GM21619 (cell line): Measurements from ENCODE around the gene HES4.

Experiments
- ATAC-seq: cut with Tn5 transposase; IDR thresholded peaks from one replicate; pipeline ENCODE4 v1.9.1; 2021; ENCODE audit not compliant: unreplicated experiment

Gene HES4, protein sequence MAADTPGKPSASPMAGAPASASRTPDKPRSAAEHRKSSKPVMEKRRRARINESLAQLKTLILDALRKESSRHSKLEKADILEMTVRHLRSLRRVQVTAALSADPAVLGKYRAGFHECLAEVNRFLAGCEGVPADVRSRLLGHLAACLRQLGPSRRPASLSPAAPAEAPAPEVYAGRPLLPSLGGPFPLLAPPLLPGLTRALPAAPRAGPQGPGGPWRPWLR

DNA sequence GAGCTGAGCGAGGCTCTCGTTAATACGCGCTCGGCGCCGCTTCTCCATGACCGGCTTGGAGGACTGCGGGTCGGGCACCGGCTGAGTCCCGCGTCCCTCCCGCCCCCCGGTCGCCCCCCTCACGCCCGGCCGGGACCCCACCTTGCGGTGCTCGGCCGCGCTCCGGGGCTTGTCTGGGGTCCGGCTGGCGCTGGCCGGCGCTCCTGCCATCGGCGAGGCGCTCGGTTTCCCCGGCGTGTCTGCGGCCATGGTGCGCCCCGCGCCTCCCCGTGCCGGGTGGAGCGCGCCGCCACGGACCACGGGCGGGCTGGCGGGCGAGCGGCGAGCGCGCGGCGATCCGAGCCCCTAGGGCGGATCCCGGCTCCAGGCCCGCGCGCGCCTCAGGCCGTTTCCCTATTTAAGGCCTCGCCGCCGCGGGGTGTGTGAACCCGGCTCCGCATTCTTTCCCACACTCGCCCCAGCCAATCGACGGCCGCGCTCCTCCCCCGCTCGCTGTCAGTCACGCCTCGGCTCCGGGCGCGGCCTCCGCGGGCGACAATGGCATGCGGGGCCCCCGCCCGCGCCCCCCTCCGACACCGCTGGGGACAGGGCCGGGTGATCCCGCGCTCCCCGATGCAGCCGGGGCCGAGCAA is at the start of gene HES4:
HES4 (minus strand) TSS at position 373 of the 632 bp plus-strand sequence; CDS start at position 249, 124 bp downstream.
- no peak for ATAC-seq

DNA sequence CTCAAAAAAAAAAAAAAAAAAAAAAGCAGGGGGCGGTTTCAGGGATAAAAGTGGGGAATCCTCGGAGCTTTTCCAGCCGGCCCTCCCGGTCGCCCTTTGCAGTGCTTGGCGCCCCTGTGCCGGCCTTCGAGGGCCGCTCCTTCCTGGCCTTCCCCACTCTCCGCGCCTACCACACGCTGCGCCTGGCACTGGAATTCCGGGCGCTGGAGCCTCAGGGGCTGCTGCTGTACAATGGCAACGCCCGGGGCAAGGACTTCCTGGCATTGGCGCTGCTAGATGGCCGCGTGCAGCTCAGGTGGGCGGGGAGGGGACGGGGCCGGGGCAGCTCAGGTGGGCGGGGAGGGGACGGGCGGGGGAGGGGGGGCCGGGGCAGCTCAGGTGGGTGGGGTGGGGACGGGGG is 48.9 kb upstream of the HES4 start:
- no peak for ATAC-seq

DNA sequence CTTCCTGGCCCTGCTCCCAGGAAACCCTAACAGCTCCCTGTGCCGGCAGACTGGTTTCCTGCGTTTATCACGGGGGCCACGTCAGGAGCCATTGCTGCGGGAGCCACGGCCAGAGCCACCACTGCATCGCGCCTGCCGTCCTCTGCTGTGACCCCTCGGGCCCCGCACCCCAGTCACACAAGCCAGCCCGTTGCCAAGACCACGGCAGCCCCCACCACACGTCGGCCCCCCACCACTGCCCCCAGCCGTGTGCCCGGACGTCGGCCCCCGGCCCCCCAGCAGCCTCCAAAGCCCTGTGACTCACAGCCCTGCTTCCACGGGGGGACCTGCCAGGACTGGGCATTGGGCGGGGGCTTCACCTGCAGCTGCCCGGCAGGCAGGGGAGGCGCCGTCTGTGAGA is 48.1 kb upstream of the HES4 start:
- ATAC-seq: no peak

DNA sequence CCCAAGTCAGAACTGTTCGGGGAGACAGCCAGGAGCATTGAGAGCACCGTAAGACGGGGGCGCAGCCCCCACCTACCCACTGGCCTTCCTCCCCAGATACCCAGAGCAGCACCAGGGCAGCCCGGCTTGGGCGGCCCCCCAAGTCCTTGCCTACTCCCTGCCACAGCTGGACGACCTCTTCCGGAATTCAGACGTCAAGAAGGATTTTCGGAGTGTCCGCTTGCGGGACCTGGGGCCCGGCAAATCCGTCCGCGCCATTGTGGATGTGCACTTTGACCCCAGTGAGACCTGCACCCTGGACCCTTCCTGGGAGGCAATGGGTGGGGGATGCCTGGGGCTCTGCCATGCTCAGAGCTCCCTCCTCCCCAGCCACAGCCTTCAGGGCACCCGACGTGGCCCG is 47.5 kb upstream of the HES4 start:
- no peak for ATAC-seq

DNA sequence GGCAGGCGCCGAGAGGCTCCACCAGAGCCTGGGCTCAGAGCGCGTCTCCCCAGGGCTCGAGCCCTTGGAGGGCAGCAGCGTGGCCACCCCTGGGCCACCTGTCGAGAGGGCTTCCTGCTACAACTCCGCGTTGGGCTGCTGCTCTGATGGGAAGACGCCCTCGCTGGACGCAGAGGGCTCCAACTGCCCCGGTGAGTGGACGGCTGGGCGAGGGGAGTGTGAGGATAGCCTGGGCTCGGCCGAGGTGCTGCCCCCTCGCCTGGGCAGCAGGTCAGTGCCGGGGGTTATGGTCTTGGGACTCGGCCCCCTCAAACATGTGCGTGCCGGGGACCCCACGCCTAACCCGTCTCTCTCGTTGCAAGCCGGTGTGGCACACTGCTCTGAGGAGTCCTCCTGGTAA is 46.9 kb upstream of the HES4 start:
- no peak for ATAC-seq

DNA sequence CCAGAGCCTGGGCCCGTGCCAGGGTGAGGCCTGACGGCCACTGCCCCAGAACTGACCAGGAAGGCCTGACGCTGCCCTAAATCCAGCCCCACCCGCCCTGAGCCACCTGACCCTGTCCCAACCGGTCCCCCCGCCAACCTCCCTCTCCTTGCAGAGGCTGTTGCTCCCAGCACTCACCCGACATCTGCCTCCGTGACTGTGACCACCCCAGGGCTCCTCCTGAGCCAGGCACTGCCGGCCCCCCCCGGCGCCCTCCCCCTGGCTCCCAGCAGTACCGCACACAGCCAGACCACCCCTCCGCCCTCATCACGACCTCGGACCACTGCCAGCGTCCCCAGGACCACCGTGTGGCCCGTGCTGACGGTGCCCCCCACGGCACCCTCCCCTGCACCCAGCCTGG is 46.3 kb upstream of the HES4 start:
- ATAC-seq: no peak

DNA sequence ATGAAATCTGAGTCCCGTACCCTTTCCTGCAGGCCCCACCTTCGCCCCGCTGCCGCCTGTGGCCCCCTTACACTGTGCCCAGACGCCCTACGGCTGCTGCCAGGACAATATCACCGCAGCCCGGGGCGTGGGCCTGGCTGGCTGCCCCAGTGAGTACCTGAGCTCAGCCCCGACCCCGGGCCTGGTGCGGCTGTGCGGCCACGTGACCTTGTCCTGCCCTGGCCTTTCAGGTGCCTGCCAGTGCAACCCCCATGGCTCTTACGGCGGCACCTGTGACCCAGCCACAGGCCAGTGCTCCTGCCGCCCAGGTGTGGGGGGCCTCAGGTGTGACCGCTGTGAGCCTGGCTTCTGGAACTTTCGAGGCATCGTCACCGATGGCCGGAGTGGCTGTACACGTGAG is 45.2 kb upstream of the HES4 start:
- no peak for ATAC-seq

DNA sequence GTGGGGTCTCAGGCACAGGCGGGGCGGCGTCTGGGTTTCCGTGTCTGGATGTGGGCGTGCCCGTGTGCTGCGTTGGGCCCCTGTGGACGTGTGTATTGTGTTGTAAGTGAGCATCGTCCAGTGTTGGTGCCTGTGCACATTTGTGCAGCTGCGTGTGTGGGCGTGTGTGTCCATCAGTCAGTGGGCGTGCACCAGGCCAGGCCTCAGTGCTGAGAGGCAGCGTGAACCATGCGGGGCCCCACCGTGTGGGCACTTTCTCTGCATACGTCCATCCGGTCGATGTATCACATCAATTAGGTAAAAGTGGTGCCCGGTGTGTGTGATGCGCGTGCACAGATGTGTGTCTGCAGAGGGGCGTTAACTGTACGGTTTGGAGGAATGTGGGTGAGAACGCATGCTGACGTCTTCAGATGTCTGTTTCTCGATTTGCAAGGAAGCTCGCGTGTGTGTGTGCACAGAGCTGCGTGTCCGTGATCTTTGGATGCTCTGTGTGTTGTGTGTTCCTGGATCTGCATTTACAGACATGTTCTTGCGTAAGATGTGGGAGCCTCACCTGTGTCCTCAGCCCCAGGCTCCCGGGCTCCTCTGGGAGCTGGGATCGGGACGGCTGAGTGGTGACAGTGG is 44.7 kb upstream of the HES4 start:
- no peak for ATAC-seq

DNA sequence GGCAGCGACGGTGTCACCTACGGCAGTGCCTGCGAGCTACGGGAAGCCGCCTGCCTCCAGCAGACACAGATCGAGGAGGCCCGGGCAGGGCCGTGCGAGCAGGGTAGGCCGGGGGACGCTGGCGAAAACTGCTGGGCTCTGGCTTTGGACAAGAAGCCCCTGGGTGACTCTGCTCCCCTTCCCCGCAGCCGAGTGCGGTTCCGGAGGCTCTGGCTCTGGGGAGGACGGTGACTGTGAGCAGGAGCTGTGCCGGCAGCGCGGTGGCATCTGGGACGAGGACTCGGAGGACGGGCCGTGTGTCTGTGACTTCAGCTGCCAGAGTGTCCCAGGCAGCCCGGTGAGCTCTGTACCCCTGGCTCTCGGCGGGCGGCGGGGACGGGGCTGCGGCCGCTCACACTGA is 44.0 kb upstream of the HES4 start:
- no peak for ATAC-seq

DNA sequence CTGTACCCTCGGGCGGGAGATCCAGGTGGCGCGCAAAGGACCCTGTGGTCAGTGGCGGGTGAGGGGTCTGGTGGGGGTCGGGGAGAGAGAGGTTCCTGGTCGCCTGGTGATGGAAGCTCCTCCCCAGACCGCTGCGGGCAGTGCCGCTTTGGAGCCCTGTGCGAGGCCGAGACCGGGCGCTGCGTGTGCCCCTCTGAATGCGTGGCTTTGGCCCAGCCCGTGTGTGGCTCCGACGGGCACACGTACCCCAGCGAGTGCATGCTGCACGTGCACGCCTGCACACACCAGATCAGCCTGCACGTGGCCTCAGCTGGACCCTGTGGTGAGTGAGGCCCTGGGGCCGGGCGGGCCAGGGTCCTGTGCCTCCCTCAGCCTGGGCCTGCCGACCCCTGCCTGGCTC is 43.5 kb upstream of the HES4 start:
- ATAC-seq: no peak

DNA sequence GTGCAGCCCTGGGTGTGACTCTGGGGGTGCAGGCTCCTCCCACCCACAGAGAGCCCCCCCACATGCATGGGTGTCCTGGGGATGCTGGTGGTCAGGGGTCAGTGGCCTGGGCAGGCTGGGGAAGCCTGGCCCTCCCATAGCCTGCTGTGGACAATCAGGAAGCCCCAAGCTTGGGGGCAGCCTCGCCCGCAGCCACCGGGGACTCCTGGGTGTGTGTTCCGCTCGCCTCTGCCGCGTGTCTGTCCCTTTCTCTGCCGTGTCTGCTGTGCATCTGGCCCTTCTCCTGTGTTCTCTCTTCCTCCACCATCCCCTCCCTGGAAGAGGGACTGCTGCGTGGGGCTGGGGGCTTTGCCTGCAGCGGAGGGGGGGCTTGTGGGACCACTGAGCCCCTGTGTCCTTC is 42.9 kb upstream of the HES4 start:
- no peak for ATAC-seq

DNA sequence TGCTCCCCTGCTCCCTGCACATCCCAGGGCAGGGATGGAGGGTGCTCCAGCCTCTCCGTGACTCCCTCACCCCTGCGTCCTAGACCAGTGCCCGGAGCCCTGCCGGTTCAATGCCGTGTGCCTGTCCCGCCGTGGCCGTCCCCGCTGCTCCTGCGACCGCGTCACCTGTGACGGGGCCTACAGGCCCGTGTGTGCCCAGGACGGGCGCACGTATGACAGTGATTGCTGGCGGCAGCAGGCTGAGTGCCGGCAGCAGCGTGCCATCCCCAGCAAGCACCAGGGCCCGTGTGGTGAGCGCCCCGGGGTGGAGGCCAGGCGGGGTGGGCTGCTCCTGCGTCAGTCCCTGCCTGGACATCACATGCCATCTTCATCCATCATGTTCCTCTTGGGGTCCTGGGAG is 42.0 kb upstream of the HES4 start:
- ATAC-seq: no peak

DNA sequence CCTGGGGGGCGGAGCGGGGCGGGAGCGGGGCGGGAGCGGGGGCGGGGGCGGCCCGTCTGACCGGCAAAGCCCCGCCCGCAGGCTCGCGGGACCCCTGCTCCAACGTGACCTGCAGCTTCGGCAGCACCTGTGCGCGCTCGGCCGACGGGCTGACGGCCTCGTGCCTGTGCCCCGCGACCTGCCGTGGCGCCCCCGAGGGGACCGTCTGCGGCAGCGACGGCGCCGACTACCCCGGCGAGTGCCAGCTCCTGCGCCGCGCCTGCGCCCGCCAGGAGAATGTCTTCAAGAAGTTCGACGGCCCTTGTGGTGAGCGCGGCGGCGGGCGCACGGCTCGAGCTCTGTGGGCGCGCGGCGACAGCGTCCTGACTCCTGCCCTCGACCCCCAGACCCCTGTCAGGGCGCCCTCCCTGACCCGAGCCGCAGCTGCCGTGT is 41.2 kb upstream of the HES4 start:
- ATAC-seq: no peak

DNA sequence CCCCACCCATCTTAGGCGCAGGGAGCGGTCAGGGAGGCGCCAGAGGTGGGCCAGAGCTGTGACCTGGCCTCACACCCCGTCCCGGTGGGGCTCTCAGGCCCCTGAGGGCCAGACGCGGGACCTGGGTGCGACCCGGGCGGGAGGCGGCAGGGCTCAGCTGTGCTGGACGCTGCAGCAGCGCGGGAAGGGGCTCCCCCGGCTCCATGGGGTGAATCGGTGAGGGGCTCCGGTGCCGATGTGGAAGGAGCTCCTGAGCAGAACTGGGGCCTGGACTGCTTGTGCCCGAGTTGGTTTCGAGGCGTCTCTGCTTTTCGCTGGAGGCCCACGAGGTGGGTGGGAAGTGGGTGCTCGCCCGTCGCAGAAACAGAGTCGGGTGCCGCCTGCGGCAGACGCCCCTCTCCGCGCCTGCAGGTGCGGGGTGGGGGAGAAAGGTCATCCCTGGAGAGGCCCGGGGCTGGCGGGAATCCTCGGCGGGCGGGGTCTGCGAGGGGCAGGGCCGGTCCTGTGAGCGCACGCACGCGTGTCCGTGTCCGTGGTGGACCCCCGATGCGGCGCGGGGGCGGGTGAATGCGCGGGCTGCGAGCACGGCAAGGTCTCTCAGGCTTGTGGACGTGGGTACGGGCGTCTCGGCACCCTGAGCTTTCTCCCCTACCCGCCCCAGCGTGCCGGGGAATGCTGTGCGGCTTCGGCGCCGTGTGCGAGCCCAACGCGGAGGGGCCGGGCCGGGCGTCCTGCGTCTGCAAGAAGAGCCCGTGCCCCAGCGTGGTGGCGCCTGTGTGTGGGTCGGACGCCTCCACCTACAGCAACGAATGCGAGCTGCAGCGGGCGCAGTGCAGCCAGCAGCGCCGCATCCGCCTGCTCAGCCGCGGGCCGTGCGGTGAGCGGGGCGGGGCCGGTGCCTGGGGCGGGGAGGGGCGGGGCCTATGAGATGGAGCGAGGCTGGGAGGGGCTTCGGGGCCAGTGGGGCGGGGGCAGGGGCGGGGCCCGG is 40.4 kb upstream of the HES4 start:
- no peak for ATAC-seq

DNA sequence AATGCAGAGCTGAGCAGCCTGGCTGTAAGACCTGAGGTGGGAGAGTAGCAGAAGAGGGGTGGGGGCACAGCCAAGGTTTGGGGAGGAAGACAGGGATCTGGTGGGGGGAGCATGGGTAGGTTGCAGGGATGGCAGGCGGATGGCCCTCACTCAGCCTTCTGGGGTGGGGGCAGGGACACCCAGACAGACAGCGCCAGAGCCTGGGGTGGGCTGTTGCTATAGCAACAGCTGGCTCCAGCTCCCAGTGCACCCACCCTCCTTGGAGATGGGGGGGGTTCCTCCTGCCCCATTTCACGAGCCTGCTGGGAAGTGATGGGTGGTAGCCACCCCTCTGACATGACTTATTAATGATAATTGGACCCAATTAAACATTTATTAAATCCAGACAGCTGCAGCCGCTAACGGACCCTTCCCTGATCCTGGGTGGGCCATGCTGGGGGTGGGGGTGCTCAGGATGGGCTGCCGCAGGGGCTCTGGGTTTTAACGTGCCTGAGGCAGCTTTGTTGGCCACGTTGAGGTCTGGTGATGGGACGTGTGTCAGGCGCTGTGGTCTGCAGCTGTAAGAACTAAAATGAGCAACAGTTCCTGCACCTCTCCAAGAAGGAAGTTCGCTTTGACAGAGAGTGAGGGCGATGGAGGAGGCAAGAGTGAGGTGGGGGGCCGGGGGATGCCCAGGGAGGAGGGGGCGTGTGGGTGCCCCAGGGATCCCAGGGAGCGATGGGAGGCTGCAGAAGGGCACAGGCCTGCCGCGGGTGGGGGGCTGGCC is 39.4 kb upstream of the HES4 start:
- ATAC-seq: no peak

DNA sequence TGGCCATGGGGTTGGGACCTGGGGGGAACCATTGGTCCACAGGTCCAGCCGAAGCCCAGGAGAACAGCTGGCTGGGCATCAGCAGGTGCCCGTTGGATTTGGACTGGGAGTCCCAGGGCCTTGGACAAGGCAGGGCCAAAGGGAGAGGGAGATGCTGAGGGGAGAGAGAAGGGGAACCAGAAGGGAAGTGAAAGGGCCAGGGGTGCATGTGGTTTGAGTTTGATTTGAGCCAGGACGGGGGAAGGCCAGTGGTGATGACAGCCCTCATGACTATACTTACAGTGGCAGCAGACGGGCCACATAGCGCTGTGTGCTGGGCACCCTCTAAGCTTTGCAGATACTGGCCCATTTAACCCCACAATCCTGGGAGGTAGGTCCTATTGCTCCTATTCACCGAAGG is 38.8 kb upstream of the HES4 start:
- ATAC-seq: peak; percentile 50

DNA sequence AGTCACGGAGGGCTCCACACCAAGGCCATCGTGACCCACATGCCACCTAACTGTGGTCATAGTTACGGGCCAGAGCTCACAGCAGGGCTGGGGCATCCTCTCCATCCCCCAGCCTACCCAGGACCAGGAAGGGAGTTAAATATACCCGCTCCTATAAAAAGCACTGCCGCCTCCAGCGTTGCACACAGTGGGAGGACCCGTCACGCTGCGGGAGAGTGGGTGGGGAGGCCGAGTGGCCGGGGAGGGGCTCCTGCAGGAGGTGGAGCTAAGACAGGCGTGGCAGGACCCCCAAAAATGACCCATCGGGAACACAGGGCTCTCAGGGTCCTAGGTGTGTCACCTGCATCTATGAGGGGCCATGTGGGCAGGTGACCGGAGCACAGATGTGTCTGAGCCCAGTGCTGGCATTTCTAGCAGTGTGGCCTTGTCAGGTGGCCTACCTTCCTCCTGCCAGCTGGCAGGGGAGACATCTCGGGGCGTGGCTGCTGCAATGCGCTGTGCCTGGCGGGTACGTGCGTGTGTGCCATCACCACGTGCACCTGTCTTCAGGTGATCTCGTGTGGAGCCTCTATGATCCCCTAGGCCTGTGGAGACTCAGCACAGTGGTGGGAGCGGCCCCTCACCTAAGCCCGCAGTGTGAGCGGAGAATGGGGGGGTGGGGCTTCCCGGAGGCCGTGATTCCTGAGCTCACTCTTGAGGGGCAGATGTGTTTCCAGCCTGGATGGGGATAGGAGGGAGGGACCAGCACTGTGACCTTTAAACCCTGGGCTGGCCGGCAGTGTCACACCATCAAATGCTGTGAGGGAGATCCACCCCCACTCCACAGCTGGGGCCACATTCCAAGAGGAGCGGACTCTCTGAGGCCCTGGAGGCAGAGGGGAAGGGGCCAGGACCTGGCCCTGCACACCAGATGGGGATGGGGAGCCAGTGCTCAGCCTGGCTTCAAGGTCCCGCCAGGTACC is 37.8 kb upstream of the HES4 start:
- ATAC-seq: no peak

DNA sequence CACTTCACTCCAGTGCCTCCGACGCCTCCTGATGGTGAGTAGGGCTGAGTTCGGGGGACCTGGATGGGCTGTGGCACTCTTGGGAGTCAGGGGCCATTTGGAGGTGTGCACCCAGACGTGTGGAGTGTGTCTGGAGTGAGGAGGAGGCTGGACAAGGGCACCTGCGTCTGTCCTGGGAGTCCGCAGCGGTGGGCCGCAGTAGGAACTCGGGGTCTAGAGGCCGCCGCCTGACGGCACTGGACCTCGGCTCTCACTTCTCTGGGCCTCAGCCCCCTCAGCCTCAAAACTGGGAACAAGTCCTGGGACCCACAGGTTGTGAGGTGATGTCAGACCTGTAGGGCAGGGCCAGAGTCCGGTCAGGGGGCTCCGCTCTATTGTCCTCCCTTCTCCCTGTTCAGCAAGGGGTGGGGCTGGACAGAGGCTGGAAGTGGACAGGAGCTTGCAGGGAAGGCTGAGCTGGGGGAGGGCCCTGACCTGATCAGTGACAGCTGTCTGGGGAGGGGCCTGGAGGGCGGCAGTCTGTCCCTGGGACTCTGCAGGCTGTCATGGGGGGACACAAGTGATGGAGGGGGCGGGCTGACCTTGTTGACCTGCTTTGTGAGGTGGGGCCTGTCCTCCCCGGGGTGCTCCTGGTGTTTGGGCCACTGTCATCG is 35.5 kb upstream of the HES4 start:
- ATAC-seq: no peak

DNA sequence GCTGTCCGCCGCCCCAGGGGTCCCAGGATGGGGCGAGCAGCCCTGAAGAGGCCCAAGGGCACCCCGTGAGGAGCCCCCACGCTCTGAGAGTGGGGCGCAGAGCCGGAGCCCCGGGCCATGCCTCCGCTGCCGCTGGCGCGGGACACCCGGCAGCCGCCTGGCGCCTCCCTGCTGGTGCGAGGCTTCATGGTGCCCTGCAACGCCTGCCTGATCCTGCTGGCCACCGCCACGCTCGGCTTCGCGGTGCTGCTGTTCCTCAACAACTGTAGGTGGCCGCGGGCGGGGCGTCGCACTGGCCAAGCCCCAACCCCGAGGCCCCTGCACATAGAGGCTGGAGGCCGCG is 34.5 kb upstream of the HES4 start:
- no peak for ATAC-seq
